ENCODE data around the gene CCDC186.

CCDC186 gene

DNA sequence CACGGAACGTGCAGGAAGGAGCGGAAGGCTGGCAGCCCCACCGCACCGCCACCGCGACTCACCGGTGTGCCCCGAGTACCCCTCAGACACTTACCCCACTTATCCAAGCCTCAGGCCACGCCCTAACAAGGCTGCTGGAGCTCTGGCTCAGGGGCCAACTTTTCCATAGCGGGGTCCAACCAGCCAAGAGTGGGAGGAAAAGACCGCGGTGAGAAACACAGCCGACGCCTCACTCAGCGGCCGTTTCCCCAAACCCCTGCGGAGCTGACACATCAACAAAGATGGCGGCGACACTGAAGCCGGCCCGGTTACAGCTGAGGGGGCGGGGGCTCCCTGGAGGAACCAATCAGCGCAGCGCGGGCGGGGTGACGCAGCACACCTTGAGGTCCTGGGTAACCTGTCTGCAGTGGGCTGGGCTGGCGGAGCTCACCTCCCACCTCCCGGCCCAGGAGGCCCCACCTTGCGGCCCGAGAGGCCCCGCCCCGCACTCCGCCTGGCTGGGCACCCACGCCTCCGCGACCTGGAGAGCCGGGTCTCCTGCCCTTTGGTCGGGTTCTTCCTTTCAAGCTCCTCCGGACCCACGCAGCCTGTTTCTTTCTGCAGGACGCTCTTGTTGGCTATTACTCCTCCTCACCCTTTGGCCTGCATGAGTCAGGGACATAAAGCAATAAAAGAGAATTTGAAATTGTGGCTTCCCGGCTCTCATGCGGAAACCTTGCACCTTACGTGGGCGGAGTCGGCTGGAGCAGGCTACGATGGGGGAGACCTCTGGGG, at the start of gene CCDC186:
Gene CCDC186, minus strand, starts transcription at position 283 of the 774 bp plus-strand sequence. CDS start 10,935 bp downstream, outside the sequence.
- 0 out of 2 replicates have a peak, but pooled peaks cover 6% of the 10 kb centered on the region for H3K36me3 ChIP-seq (ENCODE audit: insufficient read depth, low read length)
- H3K4me1 ChIP-seq (ENCODE audit: control insufficient read depth, insufficient read depth, low read length, unreplicated experiment): peaks cover 19% of the 10 kb centered on the region
- H3K4me3 ChIP-seq (ENCODE audit: low read depth, low read length): peak within 1 kb of the TSS; percentile 98
- peaks cover 46% of the 10 kb centered on the region for H3K79me2 ChIP-seq (ENCODE audit: control insufficient read depth, insufficient read depth, low read length, unreplicated experiment)
- peak within 1 kb of the TSS; percentile 66 for H3K27ac ChIP-seq (ENCODE audit: low read depth, low read length)
- no peaks in the 10 kb centered on the region for H3K27me3 ChIP-seq (ENCODE audit: insufficient read depth, low read length)
- H2AFZ ChIP-seq (ENCODE audit: low read length, unreplicated experiment): peak within 1 kb of the TSS; percentile 91

DNA sequence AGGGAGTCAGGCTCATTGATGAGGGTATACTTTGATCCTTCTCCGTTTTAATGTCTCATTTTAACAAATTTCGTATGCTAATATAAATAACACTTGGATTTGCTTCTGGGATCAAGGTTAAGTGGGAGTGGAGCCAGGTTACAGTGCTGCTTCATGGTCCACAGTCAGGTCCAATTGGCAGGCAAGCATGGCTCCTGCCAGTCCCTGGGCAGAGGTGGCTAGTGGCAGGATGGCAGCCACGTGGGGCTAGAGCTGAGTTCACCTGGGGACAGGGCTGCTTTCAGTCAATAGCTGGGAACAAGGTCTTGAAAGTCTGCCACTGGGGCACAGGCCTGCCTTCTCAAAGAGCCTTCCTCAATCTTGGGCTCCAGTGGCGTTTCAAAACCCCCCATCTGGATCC, 49.1 kb upstream of the CCDC186 start:
- no peak overlapping the region for H3K4me3 ChIP-seq (ENCODE audit: low read depth, low read length)
- H3K36me3 ChIP-seq (ENCODE audit: insufficient read depth, low read length): peaks cover 6% of the 10 kb centered on the region
- H3K79me2 ChIP-seq (ENCODE audit: control insufficient read depth, insufficient read depth, low read length, unreplicated experiment): no peaks in the 10 kb centered on the region
- H3K27me3 ChIP-seq (ENCODE audit: insufficient read depth, low read length): peaks cover 50% of the 10 kb centered on the region
- H3K4me1 ChIP-seq (ENCODE audit: control insufficient read depth, insufficient read depth, low read length, unreplicated experiment): no peaks in the 10 kb centered on the region
- no peak overlapping the region for H3K27ac ChIP-seq (ENCODE audit: low read depth, low read length)
- H2AFZ ChIP-seq (ENCODE audit: low read length, unreplicated experiment): no peak overlapping the region

DNA sequence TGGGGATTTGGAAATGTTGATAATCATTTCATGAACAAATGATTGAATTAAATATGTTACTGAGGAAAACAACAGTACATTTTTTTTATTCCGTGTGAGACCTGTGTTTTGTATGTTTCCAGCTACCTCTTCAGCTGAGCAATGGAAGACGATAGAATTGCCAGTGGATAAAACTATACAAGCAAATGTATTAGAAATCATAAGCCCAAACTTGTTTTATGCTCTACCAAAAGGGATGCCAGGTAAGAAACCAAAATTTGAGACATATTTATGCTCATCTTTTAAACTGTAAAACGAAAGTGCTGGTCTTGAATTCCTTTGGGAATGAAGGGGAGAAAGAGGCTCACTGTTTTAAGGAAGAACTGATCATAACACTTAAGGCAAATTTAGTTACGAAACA, 47.2 kb upstream of the CCDC186 start:
- no peak overlapping the region for H3K27ac ChIP-seq (ENCODE audit: low read depth, low read length)
- peaks cover 44% of the 10 kb centered on the region for H3K27me3 ChIP-seq (ENCODE audit: insufficient read depth, low read length)
- H2AFZ ChIP-seq (ENCODE audit: low read length, unreplicated experiment): no peak overlapping the region
- H3K79me2 ChIP-seq (ENCODE audit: control insufficient read depth, insufficient read depth, low read length, unreplicated experiment): no peaks in the 10 kb centered on the region
- peaks cover 7% of the 10 kb centered on the region for H3K36me3 ChIP-seq (ENCODE audit: insufficient read depth, low read length)
- H3K4me1 ChIP-seq (ENCODE audit: control insufficient read depth, insufficient read depth, low read length, unreplicated experiment): no peaks in the 10 kb centered on the region
- no peak overlapping the region for H3K4me3 ChIP-seq (ENCODE audit: low read depth, low read length)

DNA sequence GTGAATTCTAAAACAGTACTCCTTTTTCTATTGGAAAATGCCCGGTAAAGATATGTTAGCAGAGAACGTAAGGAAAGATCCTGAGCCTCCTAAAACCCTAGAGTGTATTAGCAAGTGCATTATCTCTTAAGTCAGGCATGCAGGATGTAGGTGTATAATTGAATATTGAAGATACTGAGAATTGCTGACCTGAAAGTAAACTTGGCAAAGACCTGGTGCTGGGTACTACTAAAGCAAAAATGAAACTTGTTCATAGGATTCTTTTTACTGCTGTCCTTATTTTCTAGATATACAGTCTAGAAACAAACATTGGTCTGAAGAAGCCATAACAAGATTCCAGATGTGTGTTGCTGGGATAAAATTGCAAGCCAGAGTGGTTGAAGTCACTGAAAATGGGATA, 46.3 kb upstream of the CCDC186 start:
- no peak overlapping the region for H2AFZ ChIP-seq (ENCODE audit: low read length, unreplicated experiment)
- no peaks in the 10 kb centered on the region for H3K79me2 ChIP-seq (ENCODE audit: control insufficient read depth, insufficient read depth, low read length, unreplicated experiment)
- H3K27me3 ChIP-seq (ENCODE audit: insufficient read depth, low read length): peaks cover 41% of the 10 kb centered on the region
- no peak overlapping the region for H3K4me3 ChIP-seq (ENCODE audit: low read depth, low read length)
- H3K36me3 ChIP-seq (ENCODE audit: insufficient read depth, low read length): peaks cover 7% of the 10 kb centered on the region
- H3K4me1 ChIP-seq (ENCODE audit: control insufficient read depth, insufficient read depth, low read length, unreplicated experiment): no peaks in the 10 kb centered on the region
- H3K27ac ChIP-seq (ENCODE audit: low read depth, low read length): no peak overlapping the region

DNA sequence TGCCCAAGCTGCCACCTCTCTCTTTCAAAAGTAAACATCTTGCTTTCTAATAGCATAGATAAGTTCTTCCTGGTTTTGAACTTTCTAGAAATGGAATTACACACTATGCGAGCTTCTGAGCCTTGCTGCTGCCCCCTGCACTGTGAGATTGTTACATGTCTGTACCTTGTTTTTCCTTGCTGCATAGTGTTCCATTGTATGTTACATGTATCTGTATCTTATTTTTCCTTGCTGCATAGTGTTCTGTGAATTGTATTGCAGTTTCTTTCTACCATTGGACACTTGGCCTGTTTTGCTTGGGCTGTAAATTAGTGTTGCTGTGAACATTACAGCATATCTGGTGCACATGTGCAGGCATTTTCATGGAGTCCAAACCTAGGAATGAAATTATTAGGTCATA, 41.0 kb upstream of the CCDC186 start:
- H3K4me1 ChIP-seq (ENCODE audit: control insufficient read depth, insufficient read depth, low read length, unreplicated experiment): no peaks in the 10 kb centered on the region
- H2AFZ ChIP-seq (ENCODE audit: low read length, unreplicated experiment): no peak overlapping the region
- H3K27ac ChIP-seq (ENCODE audit: low read depth, low read length): no peak overlapping the region
- no peaks in the 10 kb centered on the region for H3K79me2 ChIP-seq (ENCODE audit: control insufficient read depth, insufficient read depth, low read length, unreplicated experiment)
- H3K36me3 ChIP-seq (ENCODE audit: insufficient read depth, low read length): peaks cover 7% of the 10 kb centered on the region
- H3K4me3 ChIP-seq (ENCODE audit: low read depth, low read length): no peak overlapping the region
- H3K27me3 ChIP-seq (ENCODE audit: insufficient read depth, low read length): peaks cover 25% of the 10 kb centered on the region

DNA sequence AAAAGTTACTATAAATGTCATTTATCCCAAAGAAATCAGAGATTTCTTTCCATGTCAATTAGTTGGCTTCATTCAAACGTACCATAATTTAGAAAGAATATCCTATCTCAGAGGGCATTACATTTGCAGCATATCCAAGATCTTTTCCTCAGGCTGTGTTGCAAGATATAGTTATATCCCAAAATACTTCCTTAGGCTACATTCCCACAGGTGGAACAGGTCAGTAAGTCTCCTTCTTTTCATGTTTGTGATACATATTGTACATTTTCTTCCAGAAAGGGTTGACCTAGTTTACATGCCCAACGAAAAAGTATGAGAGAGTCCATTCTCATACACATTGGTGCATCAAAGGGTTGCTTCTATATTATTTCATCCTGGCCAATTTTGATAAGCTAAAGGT, 38.1 kb upstream of the CCDC186 start:
- H3K4me1 ChIP-seq (ENCODE audit: control insufficient read depth, insufficient read depth, low read length, unreplicated experiment): no peaks in the 10 kb centered on the region
- no peaks in the 10 kb centered on the region for H3K79me2 ChIP-seq (ENCODE audit: control insufficient read depth, insufficient read depth, low read length, unreplicated experiment)
- peaks cover 20% of the 10 kb centered on the region for H3K27me3 ChIP-seq (ENCODE audit: insufficient read depth, low read length)
- no peak overlapping the region for H2AFZ ChIP-seq (ENCODE audit: low read length, unreplicated experiment)
- no peak overlapping the region for H3K27ac ChIP-seq (ENCODE audit: low read depth, low read length)
- H3K36me3 ChIP-seq (ENCODE audit: insufficient read depth, low read length): 0 out of 2 replicates have a peak, but pooled peaks cover 4% of the 10 kb centered on the region
- H3K4me3 ChIP-seq (ENCODE audit: low read depth, low read length): no peak overlapping the region

DNA sequence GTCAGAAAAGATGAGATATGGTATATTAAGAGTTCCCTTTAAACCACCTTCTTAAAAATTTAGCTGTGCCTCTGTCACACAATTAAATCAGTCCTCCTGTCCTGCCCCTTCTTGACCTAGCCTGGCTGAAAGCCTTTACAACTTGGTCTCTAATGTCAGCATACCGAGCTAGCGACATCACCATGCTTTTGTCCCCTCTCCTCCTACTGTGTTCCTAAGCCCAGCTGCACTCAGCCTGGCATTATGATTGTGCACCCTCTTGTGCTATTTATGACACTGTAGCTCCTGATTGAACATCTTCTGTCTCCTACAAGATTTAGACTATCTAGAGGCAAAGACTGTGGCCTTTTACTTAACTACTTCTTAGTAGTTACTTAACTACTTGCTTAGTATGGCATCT, 34.3 kb upstream of the CCDC186 start:
- H3K27me3 ChIP-seq (ENCODE audit: insufficient read depth, low read length): peaks cover 13% of the 10 kb centered on the region
- H3K4me1 ChIP-seq (ENCODE audit: control insufficient read depth, insufficient read depth, low read length, unreplicated experiment): no peaks in the 10 kb centered on the region
- no peaks in the 10 kb centered on the region for H3K79me2 ChIP-seq (ENCODE audit: control insufficient read depth, insufficient read depth, low read length, unreplicated experiment)
- H2AFZ ChIP-seq (ENCODE audit: low read length, unreplicated experiment): no peak overlapping the region
- no peak overlapping the region for H3K4me3 ChIP-seq (ENCODE audit: low read depth, low read length)
- H3K27ac ChIP-seq (ENCODE audit: low read depth, low read length): no peak overlapping the region
- no peaks in the 10 kb centered on the region for H3K36me3 ChIP-seq (ENCODE audit: insufficient read depth, low read length)

DNA sequence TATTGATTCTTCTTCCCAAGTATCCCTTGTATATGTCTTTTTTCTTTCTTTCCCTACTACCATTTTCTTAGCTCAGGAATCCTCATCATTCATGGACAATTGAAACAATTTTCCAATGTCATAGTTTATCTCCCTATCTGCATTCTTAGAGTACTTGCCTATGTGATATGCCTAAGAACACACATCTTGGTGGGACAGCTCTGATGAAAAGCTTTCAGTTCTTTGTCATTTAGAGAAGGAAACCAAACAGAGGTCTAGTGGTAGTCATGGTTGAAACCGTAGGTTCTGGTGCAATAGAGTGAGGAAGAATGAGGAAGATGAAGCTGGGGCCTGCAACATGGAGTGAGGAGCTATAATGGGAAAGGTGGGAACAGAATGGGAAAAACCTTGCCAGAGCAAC, 33.3 kb upstream of the CCDC186 start:
- Histone ChIP-seq H3K27me3 (ENCODE audit: insufficient read depth, low read length) (peaks cover 13% of the 10 kb centered on the region), H2AFZ (ENCODE audit: low read length, unreplicated experiment) (no peak overlapping the region), H3K27ac (ENCODE audit: low read depth, low read length) (no peak overlapping the region), H3K36me3 (ENCODE audit: insufficient read depth, low read length) (no peaks in the 10 kb centered on the region), H3K79me2 (ENCODE audit: control insufficient read depth, insufficient read depth, low read length, unreplicated experiment) (no peaks in the 10 kb centered on the region), H3K4me3 (ENCODE audit: low read depth, low read length) (no peak overlapping the region), H3K4me1 (ENCODE audit: control insufficient read depth, insufficient read depth, low read length, unreplicated experiment) (no peaks in the 10 kb centered on the region)

DNA sequence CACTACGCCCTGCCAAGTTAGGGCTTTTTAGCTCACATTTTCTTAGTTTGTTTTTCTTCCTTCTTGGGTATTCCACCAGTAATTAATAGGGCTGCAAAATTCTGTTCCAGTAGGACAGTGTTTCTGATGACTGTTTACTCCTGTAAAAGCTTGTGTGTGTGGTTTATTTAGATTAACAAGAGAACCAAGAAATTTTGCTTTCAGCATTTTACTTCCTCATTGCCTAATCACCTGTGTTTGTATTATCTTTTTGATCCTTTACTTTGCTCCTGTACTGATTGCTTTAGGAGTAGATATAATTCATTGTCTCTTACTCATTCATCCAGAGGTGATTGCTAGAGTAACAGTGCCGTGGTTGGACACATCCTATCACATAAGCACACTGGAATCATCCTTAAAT, 32.9 kb upstream of the CCDC186 start:
- H3K4me3 ChIP-seq (ENCODE audit: low read depth, low read length): no peak overlapping the region
- H3K36me3 ChIP-seq (ENCODE audit: insufficient read depth, low read length): no peaks in the 10 kb centered on the region
- no peak overlapping the region for H3K27ac ChIP-seq (ENCODE audit: low read depth, low read length)
- H3K79me2 ChIP-seq (ENCODE audit: control insufficient read depth, insufficient read depth, low read length, unreplicated experiment): no peaks in the 10 kb centered on the region
- H3K4me1 ChIP-seq (ENCODE audit: control insufficient read depth, insufficient read depth, low read length, unreplicated experiment): no peaks in the 10 kb centered on the region
- H2AFZ ChIP-seq (ENCODE audit: low read length, unreplicated experiment): no peak overlapping the region
- H3K27me3 ChIP-seq (ENCODE audit: insufficient read depth, low read length): peaks cover 13% of the 10 kb centered on the region

DNA sequence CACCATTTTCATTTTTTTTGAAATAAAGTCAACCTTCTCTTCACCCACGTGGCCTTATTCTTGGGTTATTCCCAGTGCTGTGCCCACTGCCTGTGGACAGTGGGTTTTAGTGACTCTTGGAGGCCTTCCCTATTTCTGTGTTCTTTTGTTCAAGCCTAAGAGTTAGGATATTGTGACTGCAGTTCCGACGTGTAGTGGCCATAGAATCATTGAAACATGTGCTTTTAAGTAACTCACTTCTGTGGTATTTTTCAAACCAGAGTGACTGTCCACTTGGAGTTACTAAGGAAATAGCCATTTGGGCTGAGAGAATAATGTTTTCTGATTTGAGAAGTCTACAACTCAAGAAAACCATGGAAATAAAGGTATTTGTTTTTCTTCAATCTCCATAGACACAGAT, 28.8 kb upstream of the CCDC186 start:
- no peak overlapping the region for H3K4me3 ChIP-seq (ENCODE audit: low read depth, low read length)

DNA sequence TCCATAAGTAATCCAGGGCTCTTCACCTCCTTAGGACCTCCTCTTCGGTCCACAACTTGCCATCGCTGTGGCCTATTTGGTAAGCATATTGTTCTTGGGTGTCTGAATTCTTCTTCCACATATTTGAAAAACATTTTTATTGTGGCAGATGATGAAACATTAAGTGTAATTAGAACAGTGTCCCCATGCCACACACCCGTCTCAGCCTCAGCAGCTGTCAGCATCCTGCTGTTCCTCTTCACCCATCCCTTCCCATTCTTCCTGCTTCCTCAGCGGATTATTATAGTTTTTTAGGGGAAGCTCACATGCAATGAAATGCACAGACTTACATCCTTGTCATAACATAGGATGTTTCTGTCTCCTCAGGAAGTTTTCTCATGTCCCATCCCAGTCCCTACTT, 25.2 kb upstream of the CCDC186 start:
- Histone ChIP-seq H3K27me3 (ENCODE audit: insufficient read depth, low read length) (peaks cover 10% of the 10 kb centered on the region; the same call in 1 of the 2 replicates), H3K36me3 (ENCODE audit: insufficient read depth, low read length) (no peaks in the 10 kb centered on the region), H3K4me1 (ENCODE audit: control insufficient read depth, insufficient read depth, low read length, unreplicated experiment) (no peaks in the 10 kb centered on the region), H3K79me2 (ENCODE audit: control insufficient read depth, insufficient read depth, low read length, unreplicated experiment) (no peaks in the 10 kb centered on the region), H3K4me3 (ENCODE audit: low read depth, low read length) (no peak overlapping the region), H3K27ac (ENCODE audit: low read depth, low read length) (no peak overlapping the region), H2AFZ (ENCODE audit: low read length, unreplicated experiment) (no peak overlapping the region)

More for the DNA sequence above, 28.8 kb upstream of the CCDC186 start:
- H3K79me2 ChIP-seq (ENCODE audit: control insufficient read depth, insufficient read depth, low read length, unreplicated experiment): no peaks in the 10 kb centered on the region
- no peaks in the 10 kb centered on the region for H3K4me1 ChIP-seq (ENCODE audit: control insufficient read depth, insufficient read depth, low read length, unreplicated experiment)
- H3K27ac ChIP-seq (ENCODE audit: low read depth, low read length): no peak overlapping the region
- H2AFZ ChIP-seq (ENCODE audit: low read length, unreplicated experiment): no peak overlapping the region
- peaks cover 8% of the 10 kb centered on the region for H3K27me3 ChIP-seq (ENCODE audit: insufficient read depth, low read length)
- H3K36me3 ChIP-seq (ENCODE audit: insufficient read depth, low read length): no peaks in the 10 kb centered on the region

Data from ACC112 (cell line).